Pancreas (tissue), 10 donors: ENCODE measurements around the gene VWA5A. TPM values are rescaled to one million over a fixed set of nuclear protein-coding genes. Genes with fewer than 3 reads are reported as not detected.

Source experiments
- ATAC-seq, 4 donors: fragments of 200-7000 bp; cut with Tn5 transposase; one replicate each; pipeline versions ENCODE4 v1.8.0 to v1.9.1; 2020; ENCODE audit warnings: mild to moderate bottlenecking in 4 of 4, moderate library complexity in 4 of 4
- DNase-seq, 6 donors: peaks; one replicate each; pipeline ENCODE4 v3.0.0-alpha.2; 2020
- FAIRE-seq: peaks from 2 replicates; lab custom pipeline; 2012; peaks lifted over from hg19 to GRCh38; lab: Jason Lieb, UNC
- H3K27ac ChIP-seq, 4 donors: fragments of 200-600 bp; sonication (generic); 1 replicate in 3 of 4; 2 replicates in 1 of 4; pipeline versions ENCODE4 v1.5.0 to v1.8.0; 2020
- H3K27me3 ChIP-seq, 4 donors: fragments of 200-600 bp; one replicate each; pipeline ENCODE4 v1.8.0; 2021
- H3K36me3 ChIP-seq, 3 donors: fragments of 200-600 bp; sonication (generic) in 1 of 3; one replicate each; pipeline versions ENCODE4 v1.5.0 to v1.8.0; 2020 to 2021
- H3K4me1 ChIP-seq, 3 donors: fragments of 200-600 bp; one replicate each; pipeline ENCODE4 v1.8.0; 2021
- H3K4me3 ChIP-seq, 4 donors: fragments of 200-600 bp; sonication (generic) in 2 of 4; one replicate each; pipeline versions ENCODE4 v1.5.0 to v1.8.0; 2020 to 2021
- H3K9me3 ChIP-seq, 4 donors: fragments of 200-600 bp; one replicate each; pipeline ENCODE4 v1.8.0; 2021
- WGBS, 2 donors: extraction: QIAGEN DNeasy Blood & Tissue Kit; methylation state at CpG; one replicate each; pipeline ENCODE4 v1.1.7; 2013; 5-methylcytosine and 5-hydroxymethylcytosine counted together
- intact Hi-C, 3 donors: fragments of 100-400 bp; cut with DNase I; formaldehyde crosslinking; loops; one replicate each; pipeline versions ENCODE4 v1.11.1 to v1.14.2; 2022
- polyA plus RNA-seq, 2 donors: library from polyadenylated mRNA; stranded (reverse); fragments of 200-250 nt; gene quantifications; one replicate each; pipeline ENCODE4 v1.2.3, GENCODE V29; 2013
- total RNA-seq, 6 donors: library from RNA; stranded (reverse); fragmentation: NEBNext Ultra II Directional in 4 of 6; extraction: Animal tissue kit (Norgen Biotek cat#: 25700) in 4 of 6; gene quantifications; one replicate each; pipeline versions ENCODE4 v1.2.1 to v1.2.4, GENCODE V29; 2021 to 2023
- TF ChIP-seq, protein P1 (sequence below), 4 donors: fragments of 200-600 bp; sonication (generic) in 3 of 4; IDR thresholded peaks; one replicate each; pipeline versions ENCODE4 v1.5.0 to v1.8.0; 2021; ENCODE audit warnings: antibody characterized with exemption in 4 of 4
- donor health status: healthy with polysubstance abuse.
- donor health status: DM: no; HTN: no; CAD: no; lungs with moderate emphysema.
- donor health status: DM: no; HTN: no; CAD: no.
- donor health status: control.
- donor health status: control.
- donor health status: Bipolar disorder and iron deficiency.
- donor health status: DM: yes; HTN: yes; CAD: no.
- donor health status: DM: no; HTN: no; CAD: no.
- donor health status: DM: no; HTN: no; CAD: no.
- donor health status: DM: yes; HTN: yes; CAD: no.

The VWA5A gene
- total and polyA plus RNA-seq, 8 donors = 9.6 to 28.7 (median 15.6) TPM

DNA sequence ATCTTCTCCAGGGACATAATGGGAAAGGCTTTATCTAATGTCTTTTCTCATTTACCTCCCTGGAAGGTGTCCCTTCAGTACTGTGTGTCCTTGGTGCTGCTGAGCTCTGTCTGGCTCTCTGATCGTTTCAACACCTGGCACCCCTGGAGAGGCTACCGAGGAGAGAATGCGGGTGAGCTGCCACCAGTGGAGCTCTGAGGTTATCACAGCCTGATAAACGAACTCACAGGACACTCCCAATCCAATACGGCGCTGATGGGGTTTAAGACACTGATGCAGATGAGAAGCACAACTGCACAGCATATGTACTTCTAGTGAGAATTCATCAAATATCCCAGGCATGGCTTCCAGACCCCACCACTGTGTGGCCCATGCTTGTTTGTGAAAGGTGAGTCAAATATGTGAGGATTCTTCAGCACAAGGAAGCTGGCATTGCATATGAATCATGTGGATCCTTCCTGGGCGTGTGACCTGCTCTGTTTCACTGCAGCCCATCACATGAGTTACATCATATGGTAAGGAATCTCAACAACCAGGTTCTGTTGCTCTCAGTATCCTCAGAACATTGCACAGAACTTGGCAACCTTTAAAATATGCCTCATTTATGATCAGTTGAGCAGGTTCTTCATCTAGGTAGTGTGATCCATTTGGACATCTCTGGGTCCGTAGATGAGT, 34.8 kb upstream of the VWA5A start:
- Histone ChIP-seq H3K27me3 (no peaks in the 10 kb centered on the region), H3K36me3 (no peaks in the 10 kb centered on the region), H3K27ac (no peak overlapping the region), H3K9me3 (no peaks in the 10 kb centered on the region), H3K4me3 (no peak overlapping the region), H3K4me1 (no peaks in the 10 kb centered on the region)
- ATAC-seq (no peak), FAIRE-seq (no peak), DNase-seq (no peak)
- TF ChIP-seq, protein P1, sequence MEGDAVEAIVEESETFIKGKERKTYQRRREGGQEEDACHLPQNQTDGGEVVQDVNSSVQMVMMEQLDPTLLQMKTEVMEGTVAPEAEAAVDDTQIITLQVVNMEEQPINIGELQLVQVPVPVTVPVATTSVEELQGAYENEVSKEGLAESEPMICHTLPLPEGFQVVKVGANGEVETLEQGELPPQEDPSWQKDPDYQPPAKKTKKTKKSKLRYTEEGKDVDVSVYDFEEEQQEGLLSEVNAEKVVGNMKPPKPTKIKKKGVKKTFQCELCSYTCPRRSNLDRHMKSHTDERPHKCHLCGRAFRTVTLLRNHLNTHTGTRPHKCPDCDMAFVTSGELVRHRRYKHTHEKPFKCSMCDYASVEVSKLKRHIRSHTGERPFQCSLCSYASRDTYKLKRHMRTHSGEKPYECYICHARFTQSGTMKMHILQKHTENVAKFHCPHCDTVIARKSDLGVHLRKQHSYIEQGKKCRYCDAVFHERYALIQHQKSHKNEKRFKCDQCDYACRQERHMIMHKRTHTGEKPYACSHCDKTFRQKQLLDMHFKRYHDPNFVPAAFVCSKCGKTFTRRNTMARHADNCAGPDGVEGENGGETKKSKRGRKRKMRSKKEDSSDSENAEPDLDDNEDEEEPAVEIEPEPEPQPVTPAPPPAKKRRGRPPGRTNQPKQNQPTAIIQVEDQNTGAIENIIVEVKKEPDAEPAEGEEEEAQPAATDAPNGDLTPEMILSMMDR (IDR thresholded peaks at IDR 0.05) = no peak
- intact Hi-C loops = no loop called here
- WGBS, 2 donors = 69 to 81% methylated on average over 8 of the region's 8 CpGs

DNA sequence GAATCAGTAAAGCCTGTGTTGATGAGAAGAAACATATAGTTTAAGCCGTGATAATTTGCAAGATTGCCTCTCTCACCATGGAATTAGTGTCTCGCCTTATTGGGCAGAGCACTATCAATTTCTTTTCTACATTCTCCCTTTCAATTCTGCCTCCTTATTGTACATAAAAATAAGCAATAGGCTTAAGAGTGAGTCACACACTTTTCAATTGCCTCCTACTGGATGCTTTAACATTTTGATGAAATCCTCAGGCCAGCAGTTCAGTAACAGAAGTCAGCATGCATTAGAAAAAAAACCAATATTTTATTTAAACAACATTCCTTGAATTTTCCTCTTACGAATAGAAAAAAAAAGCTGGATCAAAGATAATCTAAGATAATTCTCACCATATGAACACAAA, 33.8 kb upstream of the VWA5A start:
- no peak overlapping the region for H3K27ac ChIP-seq
- no peaks in the 10 kb centered on the region for H3K4me1 ChIP-seq
- TF ChIP-seq, protein P1 (IDR thresholded peaks at IDR 0.05) = no peak
- H3K9me3 ChIP-seq = no peaks in the 10 kb centered on the region
- DNase-seq = no peak
- 83 to 84% methylated on average over 3 of the region's 3 CpGs for WGBS, 2 donors
- H3K27me3 ChIP-seq = no peaks in the 10 kb centered on the region
- H3K4me3 ChIP-seq = no peak overlapping the region
- no peaks in the 10 kb centered on the region for H3K36me3 ChIP-seq
- ATAC-seq = no peak
- no peak for FAIRE-seq
- intact Hi-C loops = no loop called here

GRCh38 chr11:124082371-124082770, 32.9 kb upstream of the VWA5A start:
- H3K9me3 ChIP-seq = no peaks in the 10 kb centered on the region
- DNase-seq (no peak), ATAC-seq (no peak), FAIRE-seq (no peak)
- no peak overlapping the region for H3K4me3 ChIP-seq
- H3K27ac ChIP-seq = no peak overlapping the region
- intact Hi-C loops = no loop called here
- no peaks in the 10 kb centered on the region for H3K4me1 ChIP-seq
- H3K36me3 ChIP-seq = no peaks in the 10 kb centered on the region
- 92 to 95% methylated on average over 4 of the region's 4 CpGs for WGBS, 2 donors
- no peaks in the 10 kb centered on the region for H3K27me3 ChIP-seq
- TF ChIP-seq, protein P1 (IDR thresholded peaks at IDR 0.05) = no peak

DNA sequence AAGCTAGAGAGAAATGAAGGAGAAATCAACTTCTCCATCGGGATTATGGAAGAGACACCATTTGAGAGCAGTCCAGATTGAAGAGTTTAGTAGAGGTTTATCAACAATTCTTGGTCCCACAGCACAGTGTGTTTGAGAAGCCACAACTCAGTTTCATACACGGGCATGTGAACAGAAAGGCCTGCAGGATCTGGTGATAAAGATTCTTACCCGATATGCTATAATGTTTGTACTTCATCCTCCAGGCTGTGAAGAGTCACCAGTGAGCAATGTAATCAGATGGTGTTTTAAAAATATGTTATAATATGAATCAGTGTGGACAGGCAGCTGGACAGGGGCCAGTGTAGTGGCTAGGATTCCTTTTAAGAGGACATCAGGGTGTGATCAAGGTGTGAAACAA, 29.7 kb upstream of the VWA5A start:
- WGBS, 2 donors = 83 to 85% methylated on average over 3 of the region's 3 CpGs
- TF ChIP-seq, protein P1 (IDR thresholded peaks at IDR 0.05) = no peak

More for the DNA sequence above, 29.7 kb upstream of the VWA5A start:
- no peak overlapping the region for H3K4me3 ChIP-seq
- H3K27me3 ChIP-seq = no peaks in the 10 kb centered on the region
- no peaks in the 10 kb centered on the region for H3K36me3 ChIP-seq
- intact Hi-C loops = no loop called here
- H3K9me3 ChIP-seq = no peaks in the 10 kb centered on the region
- no peak overlapping the region for H3K27ac ChIP-seq
- no peak for FAIRE-seq
- H3K4me1 ChIP-seq = no peaks in the 10 kb centered on the region
- no peak for DNase-seq
- no peak for ATAC-seq
